ENCODE results near the gene ETV1.
A peak's percentile ranks its signal among the peaks of the same experiment; 100 is the strongest.

ETV1 gene

DNA sequence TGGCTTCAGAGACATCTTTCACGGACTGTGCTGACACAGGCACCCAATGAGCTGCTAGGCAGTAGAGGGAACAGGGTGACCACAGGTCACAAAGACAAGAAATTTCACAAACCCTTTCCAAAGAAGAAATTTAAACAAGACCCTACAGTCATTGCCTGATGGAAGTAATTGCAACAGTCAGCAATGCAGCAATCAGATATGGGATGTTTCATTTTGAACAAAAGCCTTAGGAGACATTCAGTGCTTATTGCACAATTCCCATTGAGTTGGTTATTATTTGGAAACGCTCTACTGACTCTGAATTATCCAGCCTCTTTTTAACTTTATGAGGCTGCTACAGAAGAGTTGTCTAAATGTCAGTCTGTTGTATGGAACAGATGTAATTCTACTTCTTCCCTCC lies 85.5 kb downstream of the ETV1 start:
- no peaks in the 10 kb centered on the region for H3K27me3 ChIP-seq (ENCODE audit: insufficient read depth, low read length, poor library complexity)
- no peak overlapping the region for H4K8ac ChIP-seq (ENCODE audit: low read depth, low read length)
- no peaks in the 10 kb centered on the region for H3K4me1 ChIP-seq (ENCODE audit: control insufficient read depth, low read depth, low read length)
- H3K56ac ChIP-seq (ENCODE audit: low read length) = no peak overlapping the region
- no peaks in the 10 kb centered on the region for H3K79me1 ChIP-seq (ENCODE audit: low read length)
- no peak for DNase-seq
- H3K18ac ChIP-seq (ENCODE audit: low read length) = no peak overlapping the region
- no peak overlapping the region for H3K27ac ChIP-seq (ENCODE audit: low read depth, low read length)
- no peaks in the 10 kb centered on the region for H3K79me2 ChIP-seq (ENCODE audit: control insufficient read depth, insufficient read depth, low read length)
- H3K4ac ChIP-seq (ENCODE audit: low read depth, low read length) = no peak overlapping the region
- H2BK120ac ChIP-seq (ENCODE audit: low read depth, low read length) = no peak overlapping the region
- WGBS (ENCODE audit: extremely low coverage, insufficient coverage, low lambda C conversion rate) = no CpG with 5 or more reads among the region's 2 CpGs
- H2BK15ac ChIP-seq (replicated peaks; ENCODE audit: low read depth) = no peak overlapping the region
- no peak overlapping the region for H2BK5ac ChIP-seq (ENCODE audit: low read length)
- H2AK5ac ChIP-seq (ENCODE audit: low read length) = no peak overlapping the region
- H3K36me3 ChIP-seq (ENCODE audit: control insufficient read depth, insufficient read depth, low read length) = no peaks in the 10 kb centered on the region
- no peak overlapping the region for H3K9ac ChIP-seq (ENCODE audit: low read length)
- H3K4me2 ChIP-seq (ENCODE audit: low read length) = no peak overlapping the region
- H3K23ac ChIP-seq (ENCODE audit: low read length) = no peak overlapping the region
- no peak overlapping the region for H3K4me3 ChIP-seq (ENCODE audit: low read length)
- H4K5ac ChIP-seq (ENCODE audit: low read length) = no peak overlapping the region

DNA sequence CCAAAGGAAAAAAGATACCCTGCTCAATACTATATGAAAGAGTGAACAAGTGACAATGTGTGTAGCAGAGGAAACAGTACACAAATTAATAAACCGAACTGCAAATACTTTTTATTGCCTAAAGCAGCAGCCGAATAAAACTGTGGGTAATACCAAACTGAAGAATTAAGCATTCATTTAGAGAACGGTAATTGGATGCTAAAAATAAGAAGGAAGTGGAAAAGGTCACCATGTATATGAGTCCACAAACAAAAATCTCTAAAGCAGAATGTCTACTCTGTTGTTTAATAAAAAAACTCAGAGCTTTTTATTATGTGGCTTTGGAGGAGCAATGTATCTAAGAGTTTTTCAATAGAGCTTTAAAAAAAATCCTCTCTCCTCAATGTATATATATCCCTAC lies 87.9 kb downstream of the ETV1 start:
- H3K79me1 ChIP-seq (ENCODE audit: low read length) = no peaks in the 10 kb centered on the region
- H3K4me1 ChIP-seq (ENCODE audit: control insufficient read depth, low read depth, low read length) = no peaks in the 10 kb centered on the region
- H3K4me2 ChIP-seq (ENCODE audit: low read length) = no peak overlapping the region
- no peak overlapping the region for H3K4ac ChIP-seq (ENCODE audit: low read depth, low read length)
- H2AK5ac ChIP-seq (ENCODE audit: low read length) = no peak overlapping the region
- H3K27ac ChIP-seq (ENCODE audit: low read depth, low read length) = no peak overlapping the region
- no peaks in the 10 kb centered on the region for H3K36me3 ChIP-seq (ENCODE audit: control insufficient read depth, insufficient read depth, low read length)
- H4K8ac ChIP-seq (ENCODE audit: low read depth, low read length) = no peak overlapping the region
- H3K23ac ChIP-seq (ENCODE audit: low read length) = no peak overlapping the region
- H3K18ac ChIP-seq (ENCODE audit: low read length) = no peak overlapping the region
- DNase-seq = no peak
- H4K5ac ChIP-seq (ENCODE audit: low read length) = no peak overlapping the region
- no peak overlapping the region for H2BK5ac ChIP-seq (ENCODE audit: low read length)
- no CpG with 5 or more reads among the region's 3 CpGs for WGBS (ENCODE audit: extremely low coverage, insufficient coverage, low lambda C conversion rate)
- no peak overlapping the region for H3K9ac ChIP-seq (ENCODE audit: low read length)
- no peak overlapping the region for H3K56ac ChIP-seq (ENCODE audit: low read length)
- no peak overlapping the region for H3K4me3 ChIP-seq (ENCODE audit: low read length)
- no peaks in the 10 kb centered on the region for H3K79me2 ChIP-seq (ENCODE audit: control insufficient read depth, insufficient read depth, low read length)
- no peak overlapping the region for H2BK120ac ChIP-seq (ENCODE audit: low read depth, low read length)
- H2BK15ac ChIP-seq (replicated peaks; ENCODE audit: low read depth) = no peak overlapping the region
- H3K27me3 ChIP-seq (ENCODE audit: insufficient read depth, low read length, poor library complexity) = no peaks in the 10 kb centered on the region

DNA sequence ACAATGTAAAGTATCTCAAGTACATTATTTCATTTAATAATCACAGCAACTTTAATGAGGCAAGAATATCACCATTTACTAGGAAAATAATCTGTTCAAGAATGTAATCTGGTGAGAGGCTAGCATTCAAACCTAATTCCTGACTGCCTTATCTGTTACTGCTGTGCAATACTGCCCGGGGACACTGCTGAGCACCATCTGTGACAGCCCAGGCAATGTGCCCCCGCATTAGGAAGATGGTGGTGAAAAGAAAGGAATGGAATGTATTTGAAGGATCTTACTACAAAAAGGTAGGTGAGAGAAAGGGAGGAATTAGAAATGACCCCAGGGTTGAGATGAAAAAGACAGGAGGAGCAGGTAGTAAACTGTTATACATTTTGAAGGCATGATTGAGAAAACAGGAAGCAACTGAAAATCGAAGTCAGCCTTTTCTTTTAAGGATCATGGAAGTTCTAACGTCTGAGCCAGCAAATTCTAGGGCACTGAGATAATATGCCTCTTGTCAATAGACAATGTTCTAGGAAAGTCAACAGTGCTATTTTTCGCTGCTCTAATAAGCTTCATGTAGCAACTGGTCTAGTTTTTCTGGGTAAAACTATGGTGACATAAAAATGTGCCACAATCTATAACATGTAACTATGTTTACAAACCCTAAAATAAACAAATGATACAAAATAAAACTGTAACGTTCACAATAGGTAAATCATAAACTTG lies 90.4 kb downstream of the ETV1 start:
- DNase-seq = peak; percentile 60
- Histone ChIP-seq H2BK15ac (replicated peaks; ENCODE audit: low read depth) (no peak overlapping the region), H2BK120ac (ENCODE audit: low read depth, low read length) (no peak overlapping the region), H3K4me1 (ENCODE audit: control insufficient read depth, low read depth, low read length) (no peaks in the 10 kb centered on the region), H3K23ac (ENCODE audit: low read length) (no peak overlapping the region), H3K27me3 (ENCODE audit: insufficient read depth, low read length, poor library complexity) (no peaks in the 10 kb centered on the region), H3K27ac (ENCODE audit: low read depth, low read length) (no peak overlapping the region), H3K36me3 (ENCODE audit: control insufficient read depth, insufficient read depth, low read length) (no peaks in the 10 kb centered on the region), H4K5ac (ENCODE audit: low read length) (no peak overlapping the region), H3K9ac (ENCODE audit: low read length) (no peak overlapping the region), H2BK5ac (ENCODE audit: low read length) (no peak overlapping the region), H3K4ac (ENCODE audit: low read depth, low read length) (no peak overlapping the region), H3K4me3 (ENCODE audit: low read length) (no peak overlapping the region), H3K56ac (ENCODE audit: low read length) (no peak overlapping the region), H3K18ac (ENCODE audit: low read length) (no peak overlapping the region), H3K4me2 (ENCODE audit: low read length) (no peak overlapping the region), H4K8ac (ENCODE audit: low read depth, low read length) (no peak overlapping the region), H3K79me2 (ENCODE audit: control insufficient read depth, insufficient read depth, low read length) (no peaks in the 10 kb centered on the region), H3K79me1 (ENCODE audit: low read length) (no peaks in the 10 kb centered on the region), H2AK5ac (ENCODE audit: low read length) (no peak overlapping the region)
- no CpG with 5 or more reads among the region's 6 CpGs for WGBS (ENCODE audit: extremely low coverage, insufficient coverage, low lambda C conversion rate)

DNA sequence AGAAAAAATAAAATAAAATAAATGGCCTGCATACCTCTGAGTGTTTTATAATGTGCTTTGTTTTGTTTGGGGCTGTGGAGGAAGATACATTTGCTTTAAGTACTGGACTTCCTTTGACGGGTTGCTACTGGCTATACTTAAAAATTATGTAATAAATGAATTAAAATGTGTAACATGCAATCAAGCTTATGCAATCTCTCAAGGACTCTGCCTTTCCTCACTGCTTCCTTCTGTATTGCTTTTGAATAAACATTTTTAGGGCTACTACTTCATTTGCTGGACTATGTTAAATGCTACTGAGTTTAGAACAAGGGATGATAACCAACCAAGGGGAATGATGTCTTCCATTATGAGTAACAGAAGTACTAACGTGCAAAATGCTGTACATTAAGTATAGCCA lies 91.6 kb downstream of the ETV1 start:
- Histone ChIP-seq H3K23ac (ENCODE audit: low read length) (no peak overlapping the region), H2AK5ac (ENCODE audit: low read length) (no peak overlapping the region)
- DNase-seq = no peak

DNA sequence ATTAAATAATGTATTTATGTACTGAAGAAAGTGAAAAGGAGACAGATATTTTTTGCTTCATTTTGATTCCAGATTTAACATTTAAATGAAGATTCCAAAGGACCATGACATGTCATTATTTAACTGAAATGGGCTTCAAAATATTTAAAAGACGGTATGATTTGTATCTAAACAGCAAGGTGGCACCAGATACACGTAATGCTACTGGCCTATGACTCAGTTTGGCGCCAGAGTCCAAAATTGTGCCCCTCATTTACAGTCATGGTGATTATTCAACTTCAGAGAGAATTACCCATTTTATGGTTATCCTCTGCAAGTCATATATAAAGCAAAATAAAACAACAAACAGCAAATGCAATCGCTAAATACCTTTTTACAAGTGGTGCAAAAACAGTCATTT lies 94.5 kb downstream of the ETV1 start:
- Histone ChIP-seq H3K23ac (ENCODE audit: low read length) (no peak overlapping the region), H4K5ac (ENCODE audit: low read length) (no peak overlapping the region), H3K79me1 (ENCODE audit: low read length) (no peaks in the 10 kb centered on the region), H2BK120ac (ENCODE audit: low read depth, low read length) (no peak overlapping the region), H3K79me2 (ENCODE audit: control insufficient read depth, insufficient read depth, low read length) (no peaks in the 10 kb centered on the region), H3K27me3 (ENCODE audit: insufficient read depth, low read length, poor library complexity) (no peaks in the 10 kb centered on the region), H4K8ac (ENCODE audit: low read depth, low read length) (no peak overlapping the region), H2AK5ac (ENCODE audit: low read length) (no peak overlapping the region), H3K4me3 (ENCODE audit: low read length) (no peak overlapping the region), H3K9ac (ENCODE audit: low read length) (no peak overlapping the region), H3K4me1 (ENCODE audit: control insufficient read depth, low read depth, low read length) (no peaks in the 10 kb centered on the region), H2BK5ac (ENCODE audit: low read length) (no peak overlapping the region), H3K27ac (ENCODE audit: low read depth, low read length) (no peak overlapping the region), H3K18ac (ENCODE audit: low read length) (no peak overlapping the region), H3K4ac (ENCODE audit: low read depth, low read length) (no peak overlapping the region), H3K4me2 (ENCODE audit: low read length) (no peak overlapping the region), H3K56ac (ENCODE audit: low read length) (no peak overlapping the region), H2BK15ac (replicated peaks; ENCODE audit: low read depth) (no peak overlapping the region), H3K36me3 (ENCODE audit: control insufficient read depth, insufficient read depth, low read length) (no peaks in the 10 kb centered on the region)
- no peak for DNase-seq
- WGBS (ENCODE audit: extremely low coverage, insufficient coverage, low lambda C conversion rate) = no CpG with 5 or more reads among the region's 4 CpGs

More for the DNA sequence above, 91.6 kb downstream of the ETV1 start:
- Histone ChIP-seq H3K56ac (ENCODE audit: low read length) (no peak overlapping the region), H4K5ac (ENCODE audit: low read length) (no peak overlapping the region), H3K79me1 (ENCODE audit: low read length) (no peaks in the 10 kb centered on the region), H2BK120ac (ENCODE audit: low read depth, low read length) (no peak overlapping the region), H2BK15ac (replicated peaks; ENCODE audit: low read depth) (no peak overlapping the region), H3K27ac (ENCODE audit: low read depth, low read length) (no peak overlapping the region), H3K4me3 (ENCODE audit: low read length) (no peak overlapping the region), H3K27me3 (ENCODE audit: insufficient read depth, low read length, poor library complexity) (no peaks in the 10 kb centered on the region), H3K18ac (ENCODE audit: low read length) (no peak overlapping the region), H3K79me2 (ENCODE audit: control insufficient read depth, insufficient read depth, low read length) (no peaks in the 10 kb centered on the region), H3K9ac (ENCODE audit: low read length) (no peak overlapping the region), H4K8ac (ENCODE audit: low read depth, low read length) (no peak overlapping the region), H3K4me1 (ENCODE audit: control insufficient read depth, low read depth, low read length) (no peaks in the 10 kb centered on the region), H3K4ac (ENCODE audit: low read depth, low read length) (no peak overlapping the region), H2BK5ac (ENCODE audit: low read length) (no peak overlapping the region), H3K4me2 (ENCODE audit: low read length) (no peak overlapping the region), H3K36me3 (ENCODE audit: control insufficient read depth, insufficient read depth, low read length) (no peaks in the 10 kb centered on the region)
- WGBS (ENCODE audit: extremely low coverage, insufficient coverage, low lambda C conversion rate) = no CpG with 5 or more reads among the region's 2 CpGs

DNA sequence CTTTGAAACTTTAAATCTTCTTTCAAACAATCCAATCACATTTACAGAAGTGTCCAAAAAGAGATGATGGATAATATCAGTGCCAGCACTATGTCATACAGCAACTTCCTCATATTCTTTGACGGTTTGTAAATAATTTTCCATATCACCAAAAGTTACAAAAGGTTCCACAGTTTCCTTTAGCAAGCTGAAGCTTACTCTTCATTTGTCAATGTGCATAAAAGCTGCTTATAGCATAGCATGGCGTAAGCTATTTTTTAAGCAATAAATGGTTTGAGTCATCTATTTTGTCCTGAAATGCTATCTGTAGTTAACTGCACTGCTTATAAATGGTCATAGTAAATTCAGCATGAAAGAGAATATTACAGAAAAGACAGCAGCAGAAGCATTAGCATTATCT lies 95.1 kb downstream of the ETV1 start:
- Histone ChIP-seq H3K4ac (ENCODE audit: low read depth, low read length) (no peak overlapping the region), H3K27me3 (ENCODE audit: insufficient read depth, low read length, poor library complexity) (no peaks in the 10 kb centered on the region), H3K27ac (ENCODE audit: low read depth, low read length) (no peak overlapping the region), H3K4me3 (ENCODE audit: low read length) (no peak overlapping the region), H4K5ac (ENCODE audit: low read length) (no peak overlapping the region), H3K56ac (ENCODE audit: low read length) (no peak overlapping the region), H3K36me3 (ENCODE audit: control insufficient read depth, insufficient read depth, low read length) (no peaks in the 10 kb centered on the region), H3K79me1 (ENCODE audit: low read length) (no peaks in the 10 kb centered on the region), H4K8ac (ENCODE audit: low read depth, low read length) (no peak overlapping the region), H3K4me1 (ENCODE audit: control insufficient read depth, low read depth, low read length) (no peaks in the 10 kb centered on the region), H3K9ac (ENCODE audit: low read length) (no peak overlapping the region), H2AK5ac (ENCODE audit: low read length) (no peak overlapping the region), H3K79me2 (ENCODE audit: control insufficient read depth, insufficient read depth, low read length) (no peaks in the 10 kb centered on the region), H3K18ac (ENCODE audit: low read length) (no peak overlapping the region), H2BK15ac (replicated peaks; ENCODE audit: low read depth) (no peak overlapping the region), H3K23ac (ENCODE audit: low read length) (no peak overlapping the region), H2BK120ac (ENCODE audit: low read depth, low read length) (no peak overlapping the region), H2BK5ac (ENCODE audit: low read length) (no peak overlapping the region), H3K4me2 (ENCODE audit: low read length) (no peak overlapping the region)
- WGBS (ENCODE audit: extremely low coverage, insufficient coverage, low lambda C conversion rate) = no CpG with 5 or more reads among the region's 2 CpGs
- DNase-seq = no peak

Measured in mesendoderm (in vitro differentiated cells).